IPS-20b (cell line): ENCODE measurements around the gene SLC45A3.
A peak's percentile ranks its signal among the peaks of the same experiment; 100 is the strongest.

Experiments used
- H3K27ac ChIP-seq: one replicate; pipeline ENCODE4 v1.5.1; 2013; ENCODE audit warnings: low read length
- H3K27me3 ChIP-seq: 2 replicates; pipeline ENCODE4 v1.6.1; 2013; ENCODE audit warnings: mild to moderate bottlenecking, low read length, inconsistent platforms; ENCODE audit not compliant: insufficient read depth
- H3K36me3 ChIP-seq: 2 replicates; pipeline ENCODE4 v1.6.1; 2013; ENCODE audit warnings: low read depth, mild to moderate bottlenecking, inconsistent platforms, low read length, moderate library complexity; ENCODE audit not compliant: insufficient read depth
- H3K4me1 ChIP-seq: 2 replicates; pipeline ENCODE4 v1.6.1; 2013; ENCODE audit warnings: mild to moderate bottlenecking, control low read depth, inconsistent platforms, low read length, moderate library complexity; ENCODE audit not compliant: insufficient read depth
- H3K4me3 ChIP-seq: 2 replicates; pipeline ENCODE4 v1.5.1; 2013; ENCODE audit warnings: mild to moderate bottlenecking, low read length, inconsistent platforms
- H3K9ac ChIP-seq: 2 replicates; pipeline ENCODE4 v1.6.1; 2013; ENCODE audit warnings: low read depth, mild to moderate bottlenecking, inconsistent platforms, low read length, moderate library complexity
- H3K9me3 ChIP-seq: 2 replicates; pipeline ENCODE4 v1.6.1; 2013; ENCODE audit warnings: mild to moderate bottlenecking, low read depth, low read length, inconsistent platforms; ENCODE audit not compliant: insufficient read depth

SLC45A3 gene

DNA sequence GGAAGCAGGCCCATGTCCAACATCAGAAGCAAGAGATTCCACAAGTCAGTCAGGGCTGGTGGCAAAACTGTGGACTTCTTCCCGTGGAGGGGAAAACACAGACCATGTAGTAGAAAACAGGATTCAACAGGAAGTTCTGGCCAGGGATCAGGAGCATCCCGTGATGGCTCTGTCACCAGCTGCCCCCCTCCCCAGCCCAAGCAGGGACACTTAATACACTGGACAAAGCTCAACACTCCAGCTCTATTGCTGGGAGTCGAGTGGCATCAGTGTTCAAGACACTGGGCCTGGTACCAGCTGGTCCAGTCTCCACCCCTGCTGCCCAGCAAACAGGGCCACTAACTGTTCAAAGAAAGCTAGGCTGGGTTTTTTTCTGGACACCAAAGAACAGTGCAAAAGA is 3.7 kb downstream of the SLC45A3 start:
- Histone ChIP-seq H3K27me3 (peaks cover 10% of the 10 kb centered on the region), H3K9ac (no peak overlapping the region), H3K4me3 (no peak overlapping the region), H3K36me3 (no peaks in the 10 kb centered on the region), H3K9me3 (no peaks in the 10 kb centered on the region), H3K27ac (no peak overlapping the region), H3K4me1 (peaks cover 32% of the 10 kb centered on the region)

DNA sequence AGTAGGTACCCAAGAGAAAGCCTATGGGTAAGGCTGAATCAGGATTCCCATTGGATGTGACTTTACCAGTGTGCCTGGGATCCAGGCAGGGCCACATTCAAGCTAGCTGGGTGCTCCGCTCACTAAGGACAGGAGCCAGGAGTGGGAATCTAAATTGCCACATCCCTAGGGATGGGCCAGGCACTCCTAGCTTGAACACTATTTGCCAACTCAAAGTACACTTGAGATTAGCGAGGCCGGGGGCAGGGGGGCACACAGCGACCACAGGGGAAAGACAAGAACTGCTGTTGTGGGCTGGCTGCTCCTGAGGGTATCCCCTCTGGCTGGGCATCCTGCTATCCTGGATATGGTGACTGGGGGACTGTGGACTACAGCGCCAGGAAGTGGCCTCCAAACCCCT is 4.3 kb downstream of the SLC45A3 start:
- Histone ChIP-seq H3K4me1 (peaks cover 37% of the 10 kb centered on the region), H3K9me3 (no peaks in the 10 kb centered on the region), H3K9ac (no peak overlapping the region; the same call in 1 of the 2 replicates)

DNA sequence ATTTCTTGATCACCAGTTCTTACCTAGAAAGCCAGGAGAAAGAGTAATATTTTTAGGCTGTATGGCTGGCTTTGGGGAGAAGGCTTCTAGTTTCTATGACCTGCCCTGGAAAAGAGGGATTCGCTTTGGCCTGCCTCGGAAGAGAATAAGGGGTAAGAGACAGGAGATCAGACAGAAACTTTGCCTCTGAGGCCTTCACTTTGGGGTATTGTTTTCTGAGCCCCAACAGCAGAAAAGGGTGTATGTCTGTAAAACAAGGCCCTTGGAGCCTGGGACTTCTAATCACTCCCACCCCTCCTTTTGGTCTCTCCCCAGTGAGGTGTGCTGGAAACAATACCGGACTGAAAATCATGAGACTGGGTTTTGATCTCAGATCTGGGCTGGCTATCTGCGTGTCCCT is 5.1 kb downstream of the SLC45A3 start:
- Histone ChIP-seq H3K4me1 (peaks cover 39% of the 10 kb centered on the region), H3K4me3 (no peak overlapping the region), H3K27ac (no peak overlapping the region), H3K36me3 (no peaks in the 10 kb centered on the region), H3K9me3 (no peaks in the 10 kb centered on the region), H3K9ac (no peak overlapping the region), H3K27me3 (no peaks in the 10 kb centered on the region)

More for the DNA sequence above, 4.3 kb downstream of the SLC45A3 start:
- Histone ChIP-seq H3K27me3 (peaks cover 4% of the 10 kb centered on the region), H3K4me3 (no peak overlapping the region), H3K27ac (no peak overlapping the region), H3K36me3 (no peaks in the 10 kb centered on the region)

DNA sequence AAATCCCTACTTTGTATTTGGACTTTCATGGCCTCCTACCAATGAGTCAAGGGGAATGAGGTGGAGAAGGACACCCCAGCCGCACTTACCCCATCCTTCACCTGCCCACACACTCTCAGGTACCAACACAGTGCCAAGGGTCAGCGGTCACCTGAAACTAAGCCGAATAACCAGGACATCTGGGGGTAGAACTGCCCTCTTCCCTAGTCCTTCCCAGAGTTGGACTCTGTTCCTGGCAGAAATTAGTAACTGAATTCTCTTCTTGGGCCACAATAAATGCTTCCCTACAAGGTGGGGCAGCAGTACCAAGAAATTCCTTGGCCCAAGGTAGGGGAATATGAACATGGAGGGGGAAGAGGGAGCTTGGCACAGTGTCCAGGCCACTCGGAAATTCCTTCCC is 7.3 kb downstream of the SLC45A3 start:
- Histone ChIP-seq H3K4me1 (peaks cover 46% of the 10 kb centered on the region), H3K36me3 (no peaks in the 10 kb centered on the region), H3K9ac (no peak overlapping the region), H3K27ac (no peak overlapping the region), H3K4me3 (no peak overlapping the region), H3K9me3 (no peaks in the 10 kb centered on the region), H3K27me3 (no peaks in the 10 kb centered on the region)

DNA sequence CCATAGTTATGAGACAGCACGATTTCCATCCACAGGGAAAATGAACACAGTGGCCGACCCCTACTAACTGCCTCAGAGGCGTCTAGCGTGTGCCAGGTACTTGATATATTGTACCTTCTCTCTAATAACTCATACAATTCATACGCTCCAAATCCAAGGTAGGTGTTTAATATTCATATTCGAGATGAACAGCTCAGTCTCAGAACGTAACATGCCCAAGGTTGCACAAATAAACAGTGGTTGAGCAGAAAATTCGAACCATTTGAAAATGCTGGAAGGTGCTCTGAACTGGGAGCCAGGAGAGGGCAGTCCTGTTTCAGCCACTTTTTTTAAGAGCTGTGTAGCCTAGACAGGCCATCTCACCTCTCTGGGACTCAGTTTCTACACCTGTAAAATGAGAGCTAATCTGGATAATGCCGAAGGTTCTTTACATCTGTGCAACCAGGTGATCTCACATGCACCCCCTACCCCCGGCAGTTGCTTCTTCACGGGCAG is 7.9 kb downstream of the SLC45A3 start:
- Histone ChIP-seq H3K27ac (peak overlapping the region; percentile 15), H3K4me1 (peaks cover 46% of the 10 kb centered on the region), H3K27me3 (no peaks in the 10 kb centered on the region), H3K36me3 (no peaks in the 10 kb centered on the region), H3K9me3 (no peaks in the 10 kb centered on the region), H3K4me3 (peak overlapping the region; percentile 42; the same call in 1 of the 2 replicates), H3K9ac (peak overlapping the region; percentile 59; the same call in 1 of the 2 replicates)

DNA sequence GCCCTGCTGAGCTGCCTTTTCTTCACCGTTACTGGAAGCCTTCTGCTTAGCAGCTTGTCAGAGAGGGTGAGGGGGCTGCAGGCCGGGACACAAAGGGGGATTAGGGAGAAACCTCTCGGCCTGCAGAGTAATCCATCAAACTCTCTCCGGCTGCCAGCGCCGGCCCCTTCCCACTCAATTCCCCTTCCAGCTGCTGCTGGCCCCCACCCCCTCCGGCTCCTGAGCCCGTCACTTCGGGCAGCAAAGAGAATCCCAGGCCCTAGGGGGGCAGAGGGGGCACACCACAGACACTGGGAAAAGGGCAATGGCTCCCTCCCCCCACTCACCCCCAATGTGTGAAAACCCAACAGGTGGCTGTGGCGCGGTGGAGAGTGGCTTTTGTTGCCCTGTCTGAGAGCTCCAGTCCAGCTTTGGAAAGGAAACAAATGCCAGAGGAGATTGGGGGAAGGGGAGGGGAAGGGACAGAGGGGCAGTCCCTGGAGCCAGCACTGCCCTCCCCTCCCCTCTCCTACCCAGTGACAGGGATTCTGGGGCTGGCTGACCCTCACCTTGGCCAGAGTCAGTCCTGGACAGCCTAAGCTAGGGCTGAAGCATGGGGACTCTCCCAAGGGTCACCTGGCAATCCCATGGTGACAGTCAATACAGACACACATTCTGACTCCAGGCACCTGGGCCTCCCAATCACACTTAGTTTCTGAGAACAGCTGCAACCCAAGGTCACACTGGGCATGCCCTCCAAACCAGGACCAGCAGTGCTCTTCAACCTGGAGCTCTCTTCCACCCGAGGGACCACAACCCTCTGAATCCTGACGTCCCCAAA is 9.5 kb downstream of the SLC45A3 start:
- H3K9me3 ChIP-seq, result no peaks in the 10 kb centered on the region
- H3K36me3 ChIP-seq, result no peaks in the 10 kb centered on the region
- peak overlapping the region; percentile 56; the same call in 1 of the 2 replicates for H3K4me3 ChIP-seq
- H3K27ac ChIP-seq, result peak overlapping the region; percentile 24
- H3K27me3 ChIP-seq, result no peaks in the 10 kb centered on the region
- H3K4me1 ChIP-seq, result peaks cover 43% of the 10 kb centered on the region
- peak overlapping the region; percentile 60; the same call in 1 of the 2 replicates for H3K9ac ChIP-seq

DNA sequence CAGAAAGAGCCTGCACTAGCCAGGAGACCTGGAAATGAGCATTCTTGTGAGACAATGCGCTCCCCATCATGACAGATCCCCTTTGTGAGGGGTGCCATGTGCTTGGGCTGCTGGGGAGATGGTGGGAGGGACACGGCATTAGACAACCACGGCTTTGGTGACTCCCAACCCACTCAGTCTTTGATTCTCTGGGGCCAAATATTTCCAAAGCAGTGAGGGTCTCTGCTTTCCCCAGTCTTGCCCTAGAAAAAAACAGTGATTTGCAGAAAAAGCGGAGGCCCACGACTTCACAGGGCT is 10.2 kb downstream of the SLC45A3 start:
- H3K36me3 ChIP-seq, result no peaks in the 10 kb centered on the region
- H3K27me3 ChIP-seq, result no peaks in the 10 kb centered on the region
- peaks cover 49% of the 10 kb centered on the region for H3K4me1 ChIP-seq
- no peaks in the 10 kb centered on the region for H3K9me3 ChIP-seq
- peak overlapping the region; percentile 24 for H3K27ac ChIP-seq
- peak overlapping the region; percentile 56; the same call in 1 of the 2 replicates for H3K4me3 ChIP-seq
- H3K9ac ChIP-seq, result peak overlapping the region; percentile 60; the same call in 1 of the 2 replicates

DNA sequence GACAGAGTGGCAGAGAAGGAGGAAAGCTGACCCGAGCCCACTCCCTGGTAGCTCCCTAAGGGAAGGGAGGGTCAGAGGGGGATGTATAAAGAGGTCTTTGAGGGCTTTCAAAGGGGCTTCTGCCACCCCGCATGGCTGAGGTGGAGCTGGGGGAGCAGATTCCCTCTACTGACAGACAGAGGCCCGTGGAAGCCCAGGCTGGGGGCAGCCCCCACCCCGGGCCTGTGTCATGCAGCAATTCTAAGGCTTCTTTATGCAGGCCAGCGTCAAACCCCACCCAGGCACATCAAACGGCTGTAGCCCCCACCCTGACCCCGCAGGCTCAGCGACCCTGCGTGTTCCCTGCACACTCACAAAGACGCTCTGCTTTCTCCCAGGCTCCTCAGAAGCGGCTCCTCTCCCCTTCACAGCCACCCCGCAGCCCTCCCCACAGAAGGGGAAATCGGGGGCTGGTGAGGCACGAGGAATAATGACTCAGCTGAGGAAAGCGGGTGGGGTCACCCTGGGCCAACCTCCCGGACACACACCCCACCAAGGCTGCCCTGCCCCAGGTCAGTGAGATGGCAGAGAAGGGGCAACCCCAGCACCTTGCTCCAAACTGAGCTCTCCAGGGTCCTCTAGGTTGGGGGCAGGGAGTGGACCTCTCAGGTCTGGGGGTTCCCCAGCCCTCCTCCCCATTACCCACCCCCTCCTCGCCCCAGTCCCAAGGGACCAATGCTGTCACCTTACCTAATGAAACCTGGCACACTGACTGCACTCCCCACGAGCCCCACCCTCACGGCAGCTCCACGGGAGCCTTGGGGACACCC is 10.8 kb downstream of the SLC45A3 start:
- H3K9me3 ChIP-seq, result no peaks in the 10 kb centered on the region

DNA sequence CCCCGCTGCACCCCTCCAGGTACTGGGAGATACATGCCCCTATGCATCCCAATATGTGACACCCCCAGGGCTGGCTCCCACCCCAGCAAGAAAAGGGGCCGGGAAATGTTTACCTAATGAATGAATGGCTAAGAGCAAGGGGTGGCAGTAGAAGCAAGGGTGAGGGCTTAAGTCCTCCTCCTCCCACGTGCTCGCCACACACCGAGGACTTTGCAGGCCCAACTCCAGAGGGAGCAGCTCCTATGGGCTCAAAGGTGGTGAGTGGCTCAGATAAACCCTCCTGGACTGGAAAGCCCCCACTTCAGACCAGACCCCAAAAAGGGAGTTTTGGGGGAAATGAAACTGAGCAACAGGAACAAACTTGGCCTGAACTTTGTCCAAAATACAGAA is 11.4 kb downstream of the SLC45A3 start:
- peak overlapping the region; percentile 26; the same call in 1 of the 2 replicates for H3K9ac ChIP-seq
- no peak overlapping the region for H3K27ac ChIP-seq
- H3K36me3 ChIP-seq, result peaks cover 6% of the 10 kb centered on the region; the same call in 1 of the 2 replicates
- H3K9me3 ChIP-seq, result no peaks in the 10 kb centered on the region
- H3K4me1 ChIP-seq, result peaks cover 52% of the 10 kb centered on the region
- H3K4me3 ChIP-seq, result no peak overlapping the region; the same call in 1 of the 2 replicates
- no peaks in the 10 kb centered on the region for H3K27me3 ChIP-seq

More for the DNA sequence above, 10.8 kb downstream of the SLC45A3 start:
- Histone ChIP-seq H3K27me3 (no peaks in the 10 kb centered on the region), H3K4me3 (peak overlapping the region; percentile 56; the same call in 1 of the 2 replicates), H3K27ac (peak overlapping the region; percentile 24), H3K4me1 (peaks cover 52% of the 10 kb centered on the region), H3K9ac (peak overlapping the region; percentile 60; the same call in 1 of the 2 replicates), H3K36me3 (no peaks in the 10 kb centered on the region)

DNA sequence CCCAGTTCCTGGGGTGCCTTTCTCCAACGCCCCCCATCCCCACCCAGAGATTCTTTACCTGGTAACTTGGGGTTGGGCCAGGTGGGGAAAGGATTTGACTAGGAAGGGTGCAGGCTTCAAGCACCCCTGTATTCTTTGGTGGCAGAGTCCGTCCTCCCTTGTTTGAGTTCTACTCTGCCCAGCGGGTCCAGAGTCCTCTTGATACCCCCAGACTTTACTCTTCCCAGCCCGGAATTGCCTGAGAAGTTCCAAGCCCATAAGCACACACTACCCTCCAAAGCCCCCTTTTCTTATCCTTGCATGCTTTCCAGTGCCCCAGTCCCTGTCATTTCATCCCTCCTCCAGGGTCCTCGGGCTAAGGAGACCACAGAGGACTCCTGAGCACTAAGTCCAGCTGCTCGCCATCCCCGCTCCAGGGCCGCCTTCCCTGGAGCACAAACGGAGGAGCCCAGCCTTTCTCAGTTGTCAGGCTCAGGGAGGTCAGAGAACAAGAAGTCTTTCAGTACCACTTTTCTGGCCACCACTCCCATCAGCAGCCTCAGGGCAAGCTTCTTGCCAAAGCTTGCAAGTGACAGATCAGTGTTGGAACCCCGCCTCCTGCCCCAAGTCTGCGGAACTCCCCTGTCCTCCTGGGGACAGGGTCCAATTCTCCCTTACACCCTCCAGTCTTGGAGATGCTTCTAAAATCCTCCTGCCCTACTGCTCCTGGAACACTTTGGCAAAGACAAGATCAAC is 12.2 kb downstream of the SLC45A3 start:
- no peak overlapping the region for H3K9ac ChIP-seq
- peaks cover 52% of the 10 kb centered on the region for H3K4me1 ChIP-seq
- H3K27me3 ChIP-seq, result no peaks in the 10 kb centered on the region

More for the DNA sequence above, 12.2 kb downstream of the SLC45A3 start:
- Histone ChIP-seq H3K36me3 (peaks cover 12% of the 10 kb centered on the region; the same call in 1 of the 2 replicates), H3K9me3 (no peaks in the 10 kb centered on the region), H3K27ac (no peak overlapping the region), H3K4me3 (no peak overlapping the region)
